Smooth muscle cell (in vitro differentiated cells): ENCODE results near the gene AHI1. TPM values are rescaled to one million over a fixed set of nuclear protein-coding genes. Genes with fewer than 3 reads are reported as not detected.

Experiments used
- DNase-seq: peaks from one replicate; lab custom pipeline; 2025; ENCODE audit not compliant: unreplicated experiment; lab: John Stamatoyannopoulos, UW
- H2AFZ ChIP-seq: fragments of 200-600 bp; sonication (generic); 2 replicates; pipeline ENCODE4 v1.6.0; 2016; ENCODE audit warnings: antibody characterized with exemption, low read depth, mild to moderate bottlenecking
- H3F3A ChIP-seq: fragments of 200-600 bp; sonication (generic); 2 replicates; pipeline ENCODE4 v1.6.0; 2017; ENCODE audit warnings: antibody characterized with exemption, low read depth
- H3K27ac ChIP-seq: fragments of 200-600 bp; sonication (generic); 2 replicates; pipeline ENCODE4 v1.5.1; 2016; ENCODE audit warnings: low read depth, mild to moderate bottlenecking
- H3K27me3 ChIP-seq: fragments of 200-600 bp; sonication (generic); 2 replicates; pipeline ENCODE4 v1.6.1; 2016; ENCODE audit warnings: low read depth, mild to moderate bottlenecking
- H3K36me3 ChIP-seq: fragments of 200-600 bp; sonication (generic); 2 replicates; pipeline ENCODE4 v1.5.1; 2016; ENCODE audit warnings: low read depth
- H3K4me1 ChIP-seq: fragments of 200-600 bp; sonication (generic); 2 replicates; pipeline ENCODE4 v1.5.1; 2016; ENCODE audit warnings: low read depth
- H3K4me2 ChIP-seq: fragments of 200-600 bp; sonication (generic); 2 replicates; pipeline ENCODE4 v1.6.0; 2016; ENCODE audit warnings: mild to moderate bottlenecking
- H3K4me3 ChIP-seq: fragments of 200-600 bp; sonication (generic); 2 replicates; pipeline ENCODE4 v1.5.1; 2016; ENCODE audit warnings: mild to moderate bottlenecking
- H3K79me2 ChIP-seq: fragments of 200-600 bp; sonication (generic); 2 replicates; pipeline ENCODE4 v1.6.0; 2016; ENCODE audit warnings: low read depth, mild to moderate bottlenecking
- H3K9ac ChIP-seq: fragments of 200-600 bp; sonication (generic); 2 replicates; pipeline ENCODE4 v1.6.0; 2016; ENCODE audit warnings: low read depth
- H3K9me3 ChIP-seq: fragments of 200-600 bp; sonication (generic); replicated peaks from 2 replicates; pipeline ENCODE4 v1.5.1; 2016; ENCODE audit warnings: low read depth
- H4K20me1 ChIP-seq: fragments of 200-600 bp; sonication (generic); 2 replicates; pipeline ENCODE4 v1.6.0; 2016; ENCODE audit warnings: low read depth
- CTCF ChIP-seq: fragments of 200-600 bp; sonication (generic); IDR thresholded peaks from 2 replicates; pipeline ENCODE4 v1.5.1; 2017; ENCODE audit warnings: borderline replicate concordance, mild to moderate bottlenecking, antibody characterized with exemption; ENCODE audit not compliant: insufficient read depth, poor library complexity, severe bottlenecking
- WGBS: methylation state at CpG from one replicate; pipeline ENCODE4 v1.1.7; 2016; ENCODE audit warnings: low lambda C conversion rate; 5-methylcytosine and 5-hydroxymethylcytosine counted together
- polyA plus RNA-seq: library from polyadenylated mRNA; unstranded; fragments of >200 nt; fragmentation: Nextera tagmentation; extraction: Ambion mirVana; gene quantifications from 2 replicates; pipeline ENCODE4 v1.2.1, GENCODE V29; 2016
- total RNA-seq: library from RNA; depleted of rRNA; stranded (reverse); fragments of >200 nt; gene quantifications from 2 replicates; pipeline ENCODE4 v1.2.3, GENCODE V29; 2014

The AHI1 gene
- total and polyA plus RNA-seq, 2 experiments from 2014 or later, result 16.0 to 18.8 TPM

GRCh38 chr6:135310291-135310690, 187.2 kb downstream of the AHI1 start:
- no peak overlapping the region for H3K4me3 ChIP-seq

GRCh38 chr6:135306740-135307420, 190.7 kb downstream of the AHI1 start:
- Histone ChIP-seq H3K9ac (no peak overlapping the region), H3K9me3 (no peaks in the 10 kb centered on the region), H3K4me3 (no peak overlapping the region), H2AFZ (no peak overlapping the region), H3K4me1 (no peaks in the 10 kb centered on the region), H3K36me3 (no peaks in the 10 kb centered on the region), H3K27ac (no peak overlapping the region), H3F3A (no peaks in the 10 kb centered on the region), H3K27me3 (no peaks in the 10 kb centered on the region), H3K79me2 (no peaks in the 10 kb centered on the region), H4K20me1 (no peaks in the 10 kb centered on the region), H3K4me2 (no peak overlapping the region)
- no peak for TF ChIP-seq CTCF
- no peak for DNase-seq
- WGBS, result 96% methylated on average over 5 of the region's 5 CpGs

More at GRCh38 chr6:135310291-135310690, 187.2 kb downstream of the AHI1 start:
- Histone ChIP-seq H3F3A (no peaks in the 10 kb centered on the region), H3K79me2 (no peaks in the 10 kb centered on the region), H3K9me3 (no peaks in the 10 kb centered on the region), H3K4me2 (no peak overlapping the region), H3K27ac (no peak overlapping the region), H2AFZ (no peak overlapping the region), H4K20me1 (no peaks in the 10 kb centered on the region), H3K36me3 (no peaks in the 10 kb centered on the region), H3K4me1 (no peaks in the 10 kb centered on the region), H3K9ac (no peak overlapping the region), H3K27me3 (no peaks in the 10 kb centered on the region)
- DNase-seq, result no peak
- no peak for TF ChIP-seq CTCF
- WGBS, result 100% methylated on average over 1 of the region's 1 CpG

- no peak for TF ChIP-seq CTCF
- Histone ChIP-seq H3K79me2 (no peaks in the 10 kb centered on the region), H2AFZ (no peak overlapping the region), H3K9ac (no peak overlapping the region), H3F3A (no peaks in the 10 kb centered on the region), H3K9me3 (no peaks in the 10 kb centered on the region), H3K4me1 (no peaks in the 10 kb centered on the region), H3K4me2 (no peak overlapping the region), H3K27me3 (no peaks in the 10 kb centered on the region), H3K4me3 (no peak overlapping the region), H4K20me1 (no peaks in the 10 kb centered on the region), H3K27ac (no peak overlapping the region), H3K36me3 (no peaks in the 10 kb centered on the region)
- WGBS, result 93% methylated on average over 2 of the region's 2 CpGs
- no peak for DNase-seq
Observed at GRCh38 chr6:135306166-135306565, 191.4 kb downstream of the AHI1 start.

GRCh38 chr6:135305684-135306083, 191.9 kb downstream of the AHI1 start:
- H3K27me3 ChIP-seq, result no peaks in the 10 kb centered on the region
- no peak overlapping the region for H3K9ac ChIP-seq
- H3K4me1 ChIP-seq, result no peaks in the 10 kb centered on the region
- no peaks in the 10 kb centered on the region for H3K9me3 ChIP-seq
- no peak for DNase-seq
- TF ChIP-seq CTCF, result no peak
- WGBS, result 67% methylated on average over 1 of the region's 1 CpG
- H3K79me2 ChIP-seq, result no peaks in the 10 kb centered on the region
- no peak overlapping the region for H3K4me3 ChIP-seq
- no peak overlapping the region for H2AFZ ChIP-seq
- H4K20me1 ChIP-seq, result no peaks in the 10 kb centered on the region
- no peaks in the 10 kb centered on the region for H3F3A ChIP-seq
- H3K27ac ChIP-seq, result no peak overlapping the region
- no peaks in the 10 kb centered on the region for H3K36me3 ChIP-seq
- no peak overlapping the region for H3K4me2 ChIP-seq
